ENCODE measurements around the gene EPS15. TPM values are rescaled to one million over a fixed set of nuclear protein-coding genes. Genes with fewer than 3 reads are reported as not detected.

EPS15 gene
- total and polyA plus RNA-seq, 9 of the 15 experiments (the other 6 are each of a cell fraction or from before 2014, with no cell fraction given): 23.1 to 69.0 (median 41.7) TPM

DNA sequence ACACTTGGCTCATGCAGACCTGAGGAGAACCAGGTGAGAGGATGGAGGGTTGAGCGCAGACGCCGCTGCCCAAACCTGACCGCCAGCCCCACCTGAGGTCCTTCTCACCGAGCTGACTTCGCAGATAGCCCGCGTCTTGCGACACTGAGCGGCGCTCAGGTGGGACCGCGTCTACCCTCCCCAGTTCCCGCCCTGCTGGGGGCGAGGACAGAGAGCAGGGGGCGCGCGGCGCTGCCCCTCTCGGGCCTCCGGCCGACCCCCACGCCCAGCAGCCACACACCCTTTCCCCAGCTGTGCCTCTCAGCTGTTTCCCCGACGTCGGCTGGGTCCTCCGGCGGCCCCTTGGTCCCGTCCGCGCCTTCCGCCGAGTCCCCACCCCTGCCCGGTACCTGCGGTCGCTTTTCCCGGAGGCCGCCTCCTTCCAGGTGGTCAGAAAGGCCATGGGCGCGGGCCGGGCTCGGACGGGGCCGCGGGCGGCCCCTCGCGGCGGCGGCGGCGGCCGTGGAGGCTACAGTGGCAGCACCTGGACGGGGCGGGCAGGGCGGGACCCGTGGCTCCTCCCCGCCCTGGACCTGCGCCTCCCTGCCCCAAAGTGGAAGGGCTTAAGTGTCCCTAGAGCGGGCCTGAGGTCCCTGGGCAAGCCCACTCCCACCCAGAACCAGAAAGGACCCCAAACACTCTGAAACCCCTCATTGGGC is 174.3 kb downstream of the EPS15 start (continued):
- TF ChIP-seq, protein P1, sequence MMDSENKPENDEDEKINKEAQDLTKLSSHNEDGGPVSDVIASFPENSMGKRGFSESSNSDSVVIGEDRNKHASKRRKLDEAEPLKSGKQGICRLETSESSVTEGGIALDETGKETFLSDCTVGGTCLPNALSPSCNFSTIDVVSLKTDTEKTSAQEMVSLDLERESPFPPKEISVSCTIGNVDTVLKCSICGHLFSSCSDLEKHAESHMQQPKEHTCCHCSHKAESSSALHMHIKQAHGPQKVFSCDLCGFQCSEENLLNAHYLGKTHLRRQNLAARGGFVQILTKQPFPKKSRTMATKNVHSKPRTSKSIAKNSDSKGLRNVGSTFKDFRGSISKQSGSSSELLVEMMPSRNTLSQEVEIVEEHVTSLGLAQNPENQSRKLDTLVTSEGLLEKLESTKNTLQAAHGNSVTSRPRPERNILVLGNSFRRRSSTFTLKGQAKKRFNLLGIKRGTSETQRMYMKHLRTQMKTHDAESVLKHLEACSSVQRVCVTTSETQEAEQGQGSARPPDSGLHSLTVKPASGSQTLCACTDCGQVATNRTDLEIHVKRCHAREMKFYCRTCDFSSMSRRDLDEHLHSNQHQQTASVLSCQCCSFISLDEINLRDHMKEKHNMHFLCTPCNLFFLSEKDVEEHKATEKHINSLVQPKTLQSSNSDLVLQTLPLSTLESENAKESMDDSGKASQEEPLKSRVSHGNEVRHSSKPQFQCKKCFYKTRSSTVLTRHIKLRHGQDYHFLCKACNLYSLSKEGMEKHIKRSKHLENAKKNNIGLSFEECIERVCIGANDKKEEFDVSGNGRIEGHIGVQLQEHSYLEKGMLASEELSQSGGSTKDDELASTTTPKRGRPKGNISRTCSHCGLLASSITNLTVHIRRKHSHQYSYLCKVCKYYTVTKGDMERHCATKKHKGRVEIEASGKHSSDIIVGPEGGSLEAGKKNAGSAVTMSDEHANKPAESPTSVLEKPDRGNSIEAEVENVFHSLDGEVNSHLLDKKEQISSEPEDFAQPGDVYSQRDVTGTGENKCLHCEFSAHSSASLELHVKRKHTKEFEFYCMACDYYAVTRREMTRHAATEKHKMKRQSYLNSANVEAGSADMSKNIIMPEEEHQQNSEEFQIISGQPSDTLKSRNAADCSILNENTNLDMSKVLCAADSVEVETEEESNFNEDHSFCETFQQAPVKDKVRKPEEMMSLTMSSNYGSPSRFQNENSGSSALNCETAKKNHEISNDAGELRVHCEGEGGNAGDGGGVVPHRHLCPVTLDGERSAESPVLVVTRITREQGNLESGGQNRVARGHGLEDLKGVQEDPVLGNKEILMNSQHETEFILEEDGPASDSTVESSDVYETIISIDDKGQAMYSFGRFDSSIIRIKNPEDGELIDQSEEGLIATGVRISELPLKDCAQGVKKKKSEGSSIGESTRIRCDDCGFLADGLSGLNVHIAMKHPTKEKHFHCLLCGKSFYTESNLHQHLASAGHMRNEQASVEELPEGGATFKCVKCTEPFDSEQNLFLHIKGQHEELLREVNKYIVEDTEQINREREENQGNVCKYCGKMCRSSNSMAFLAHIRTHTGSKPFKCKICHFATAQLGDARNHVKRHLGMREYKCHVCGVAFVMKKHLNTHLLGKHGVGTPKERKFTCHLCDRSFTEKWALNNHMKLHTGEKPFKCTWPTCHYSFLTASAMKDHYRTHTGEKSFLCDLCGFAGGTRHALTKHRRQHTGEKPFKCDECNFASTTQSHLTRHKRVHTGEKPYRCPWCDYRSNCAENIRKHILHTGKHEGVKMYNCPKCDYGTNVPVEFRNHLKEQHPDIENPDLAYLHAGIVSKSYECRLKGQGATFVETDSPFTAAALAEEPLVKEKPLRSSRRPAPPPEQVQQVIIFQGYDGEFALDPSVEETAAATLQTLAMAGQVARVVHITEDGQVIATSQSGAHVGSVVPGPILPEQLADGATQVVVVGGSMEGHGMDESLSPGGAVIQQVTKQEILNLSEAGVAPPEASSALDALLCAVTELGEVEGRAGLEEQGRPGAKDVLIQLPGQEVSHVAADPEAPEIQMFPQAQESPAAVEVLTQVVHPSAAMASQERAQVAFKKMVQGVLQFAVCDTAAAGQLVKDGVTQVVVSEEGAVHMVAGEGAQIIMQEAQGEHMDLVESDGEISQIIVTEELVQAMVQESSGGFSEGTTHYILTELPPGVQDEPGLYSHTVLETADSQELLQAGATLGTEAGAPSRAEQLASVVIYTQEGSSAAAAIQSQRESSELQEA (IDR thresholded peaks at IDR 0.05; ENCODE audit: low read depth): no peak
- TF ChIP-seq TOE1 (IDR thresholded peaks at IDR 0.05; ENCODE audit: borderline replicate concordance): no peak
- TF ChIP-seq TOE1 (CRISPR knock-in tag; IDR thresholded peaks at IDR 0.05; ENCODE audit: borderline replicate concordance, low read depth): no peak
- no peak for TF ChIP-seq JUN (IDR thresholded peaks at IDR 0.05; ENCODE audit: borderline replicate concordance, low read depth, low read length)
- no peak for TF ChIP-seq JUN (CRISPR knock-in tag; IDR thresholded peaks at IDR 0.05; ENCODE audit: borderline replicate concordance)
- TF ChIP-seq, protein P2, sequence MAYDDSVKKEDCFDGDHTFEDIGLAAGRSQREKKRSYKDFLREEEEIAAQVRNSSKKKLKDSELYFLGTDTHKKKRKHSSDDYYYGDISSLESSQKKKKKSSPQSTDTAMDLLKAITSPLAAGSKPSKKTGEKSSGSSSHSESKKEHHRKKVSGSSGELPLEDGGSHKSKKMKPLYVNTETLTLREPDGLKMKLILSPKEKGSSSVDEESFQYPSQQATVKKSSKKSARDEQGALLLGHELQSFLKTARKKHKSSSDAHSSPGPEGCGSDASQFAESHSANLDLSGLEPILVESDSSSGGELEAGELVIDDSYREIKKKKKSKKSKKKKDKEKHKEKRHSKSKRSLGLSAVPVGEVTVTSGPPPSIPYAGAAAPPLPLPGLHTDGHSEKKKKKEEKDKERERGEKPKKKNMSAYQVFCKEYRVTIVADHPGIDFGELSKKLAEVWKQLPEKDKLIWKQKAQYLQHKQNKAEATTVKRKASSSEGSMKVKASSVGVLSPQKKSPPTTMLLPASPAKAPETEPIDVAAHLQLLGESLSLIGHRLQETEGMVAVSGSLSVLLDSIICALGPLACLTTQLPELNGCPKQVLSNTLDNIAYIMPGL (CRISPR knock-in tag; IDR thresholded peaks at IDR 0.05): no peak
- TF ChIP-seq, protein P3, sequence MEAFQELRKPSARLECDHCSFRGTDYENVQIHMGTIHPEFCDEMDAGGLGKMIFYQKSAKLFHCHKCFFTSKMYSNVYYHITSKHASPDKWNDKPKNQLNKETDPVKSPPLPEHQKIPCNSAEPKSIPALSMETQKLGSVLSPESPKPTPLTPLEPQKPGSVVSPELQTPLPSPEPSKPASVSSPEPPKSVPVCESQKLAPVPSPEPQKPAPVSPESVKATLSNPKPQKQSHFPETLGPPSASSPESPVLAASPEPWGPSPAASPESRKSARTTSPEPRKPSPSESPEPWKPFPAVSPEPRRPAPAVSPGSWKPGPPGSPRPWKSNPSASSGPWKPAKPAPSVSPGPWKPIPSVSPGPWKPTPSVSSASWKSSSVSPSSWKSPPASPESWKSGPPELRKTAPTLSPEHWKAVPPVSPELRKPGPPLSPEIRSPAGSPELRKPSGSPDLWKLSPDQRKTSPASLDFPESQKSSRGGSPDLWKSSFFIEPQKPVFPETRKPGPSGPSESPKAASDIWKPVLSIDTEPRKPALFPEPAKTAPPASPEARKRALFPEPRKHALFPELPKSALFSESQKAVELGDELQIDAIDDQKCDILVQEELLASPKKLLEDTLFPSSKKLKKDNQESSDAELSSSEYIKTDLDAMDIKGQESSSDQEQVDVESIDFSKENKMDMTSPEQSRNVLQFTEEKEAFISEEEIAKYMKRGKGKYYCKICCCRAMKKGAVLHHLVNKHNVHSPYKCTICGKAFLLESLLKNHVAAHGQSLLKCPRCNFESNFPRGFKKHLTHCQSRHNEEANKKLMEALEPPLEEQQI (IDR thresholded peaks at IDR 0.05): no peak
- no peak for TF ChIP-seq BRD9 (IDR thresholded peaks at IDR 0.05; ENCODE audit: low read depth, partially characterized antibody)
- TF ChIP-seq RAD21 (CRISPR knock-in tag; conservative IDR thresholded peaks at IDR 0.05 in 1 of 2, IDR thresholded peaks at IDR 0.05 in 1 of 2): peak in 1 of 2 experiments; percentile 36; a peak in 3 of 4 replicates
- no peak for TF ChIP-seq GABPB2 (CRISPR knock-in tag; conservative IDR thresholded peaks at IDR 0.05)
- TF ChIP-seq, protein P4, sequence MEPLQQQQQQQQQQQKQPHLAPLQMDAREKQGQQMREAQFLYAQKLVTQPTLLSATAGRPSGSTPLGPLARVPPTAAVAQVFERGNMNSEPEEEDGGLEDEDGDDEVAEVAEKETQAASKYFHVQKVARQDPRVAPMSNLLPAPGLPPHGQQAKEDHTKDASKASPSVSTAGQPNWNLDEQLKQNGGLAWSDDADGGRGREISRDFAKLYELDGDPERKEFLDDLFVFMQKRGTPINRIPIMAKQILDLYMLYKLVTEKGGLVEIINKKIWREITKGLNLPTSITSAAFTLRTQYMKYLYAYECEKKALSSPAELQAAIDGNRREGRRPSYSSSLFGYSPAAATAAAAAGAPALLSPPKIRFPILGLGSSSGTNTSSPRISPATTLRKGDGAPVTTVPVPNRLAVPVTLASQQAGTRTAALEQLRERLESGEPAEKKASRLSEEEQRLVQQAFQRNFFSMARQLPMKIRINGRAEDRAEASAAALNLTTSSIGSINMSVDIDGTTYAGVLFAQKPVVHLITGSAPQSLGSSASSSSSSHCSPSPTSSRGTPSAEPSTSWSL (CRISPR knock-in tag; IDR thresholded peaks at IDR 0.05; ENCODE audit: borderline replicate concordance): no peak
- TF ChIP-seq CC2D1A (IDR thresholded peaks at IDR 0.05): no peak
- TF ChIP-seq MTA3 (IDR thresholded peaks at IDR 0.05; ENCODE audit: borderline replicate concordance): no peak

Measured in K562 (cell line).